ENCODE data around the gene ACTL7B.

- TF ChIP-seq, protein P1, sequence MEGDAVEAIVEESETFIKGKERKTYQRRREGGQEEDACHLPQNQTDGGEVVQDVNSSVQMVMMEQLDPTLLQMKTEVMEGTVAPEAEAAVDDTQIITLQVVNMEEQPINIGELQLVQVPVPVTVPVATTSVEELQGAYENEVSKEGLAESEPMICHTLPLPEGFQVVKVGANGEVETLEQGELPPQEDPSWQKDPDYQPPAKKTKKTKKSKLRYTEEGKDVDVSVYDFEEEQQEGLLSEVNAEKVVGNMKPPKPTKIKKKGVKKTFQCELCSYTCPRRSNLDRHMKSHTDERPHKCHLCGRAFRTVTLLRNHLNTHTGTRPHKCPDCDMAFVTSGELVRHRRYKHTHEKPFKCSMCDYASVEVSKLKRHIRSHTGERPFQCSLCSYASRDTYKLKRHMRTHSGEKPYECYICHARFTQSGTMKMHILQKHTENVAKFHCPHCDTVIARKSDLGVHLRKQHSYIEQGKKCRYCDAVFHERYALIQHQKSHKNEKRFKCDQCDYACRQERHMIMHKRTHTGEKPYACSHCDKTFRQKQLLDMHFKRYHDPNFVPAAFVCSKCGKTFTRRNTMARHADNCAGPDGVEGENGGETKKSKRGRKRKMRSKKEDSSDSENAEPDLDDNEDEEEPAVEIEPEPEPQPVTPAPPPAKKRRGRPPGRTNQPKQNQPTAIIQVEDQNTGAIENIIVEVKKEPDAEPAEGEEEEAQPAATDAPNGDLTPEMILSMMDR (IDR thresholded peaks at IDR 0.05) = no peak
- TF ChIP-seq POLR2A (IDR thresholded peaks at IDR 0.05) = no peak
Measured at GRCh38 chr9:108876425-108876824, 20.6 kb upstream of the ACTL7B start.
